Measurements from ENCODE around the gene ADAD1. TPM values are rescaled to one million over a fixed set of nuclear protein-coding genes. Genes with fewer than 3 reads are reported as not detected.
A peak's percentile ranks its signal among the peaks of the same experiment; 100 is the strongest.

Gene ADAD1
- total RNA-seq (2014; rRNA removed; shearing (Covaris generic)) = not detected in 2 replicates
- not detected in 2 replicates for total RNA-seq (2022)
- percentile 3 among the genes with signal in this experiment for Bru-seq, nascent RNA
- BruChase-seq, experiment 1, labeled RNA remaining after a 6-hour chase = not detected
- BruChase-seq, experiment 2, labeled RNA remaining after a 2-hour chase = not detected
- long read RNA-seq = 0 reads

GRCh38 chr4:122378711-122379110 is at the start of gene ADAD1:
Gene ADAD1, plus strand, starts transcription at chr4:122379011. Its CDS starts 1,059 bp downstream, at chr4:122380070.
- Histone ChIP-seq H3K4me1 (ENCODE audit: insufficient read depth, low read length, poor library complexity, severe bottlenecking) (no peaks in the 10 kb centered on the region), H2AFZ (ENCODE audit: low read length) (no peak within 1 kb of the TSS), H3K27ac (ENCODE audit: low read depth, low read length, poor library complexity, severe bottlenecking) (no peak within 1 kb of the TSS), H3K4me2 (ENCODE audit: low read length) (no peak within 1 kb of the TSS), H3K9me3 (ENCODE audit: low read length) (no peaks in the 10 kb centered on the region), H3K79me2 (ENCODE audit: insufficient read depth, low read depth, low read length) (no peaks in the 10 kb centered on the region), H3K4me3 (ENCODE audit: low read depth, low read length, poor library complexity, severe bottlenecking) (no peak within 1 kb of the TSS), H3K36me3 (ENCODE audit: insufficient read depth, low read length) (no peaks in the 10 kb centered on the region), H3K9me2 (ENCODE audit: insufficient read depth, low read length) (no peaks in the 10 kb centered on the region), H4K20me1 (ENCODE audit: insufficient read depth, low read length) (no peaks in the 10 kb centered on the region)
- ChIA-PET CTCF (ENCODE audit: unreplicated experiment) (no interaction called here), POLR2A (no interaction called here)
- DNase-seq (ENCODE audit: low spot score) = no peak
- TF ChIP-seq EZH2phosphoT487 (IDR thresholded peaks at IDR 0.05; ENCODE audit: borderline replicate concordance, low read depth, low read length) (no peak), CTCF (conservative IDR thresholded peaks at IDR 0.05; ENCODE audit: low read length) (no peak)
- BruUV-seq (replicated peaks) = no TSS peak
- intact Hi-C loops (cut with micrococcal nuclease; ENCODE audit: unreplicated experiment) = no loop called here

DNA sequence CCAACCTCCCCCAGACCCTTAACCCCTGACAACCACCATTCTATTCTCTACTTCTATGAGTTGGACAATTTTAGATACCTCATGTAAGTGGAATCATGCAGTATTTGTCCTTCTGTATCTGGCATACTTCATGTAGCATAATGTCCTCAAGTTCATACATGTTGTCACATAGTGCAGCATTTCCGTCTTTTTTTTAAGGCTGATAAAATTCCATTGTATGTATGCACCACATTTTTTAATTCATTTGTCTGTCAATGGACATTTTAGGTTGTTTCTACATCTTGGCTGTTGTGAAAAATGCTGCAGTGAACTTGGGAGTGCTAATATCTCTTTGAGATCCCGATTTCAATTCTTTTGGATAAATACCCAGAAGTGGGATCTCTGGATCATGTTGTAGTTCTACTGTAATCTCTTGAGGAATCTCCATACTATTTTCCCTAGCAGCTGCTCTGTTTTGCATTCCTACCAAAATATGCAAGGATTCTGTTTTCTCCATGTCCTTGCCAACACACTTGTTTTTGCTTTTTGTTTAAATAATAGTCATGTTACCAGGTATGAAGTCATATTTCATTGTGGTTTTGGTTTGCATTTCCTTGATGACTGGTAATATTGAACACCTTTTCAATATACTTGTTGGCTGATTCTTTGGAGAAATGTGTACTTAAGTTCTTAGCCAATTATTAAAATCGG is 48.8 kb upstream of the ADAD1 start:
- no peak overlapping the region for H3K4me3 ChIP-seq (ENCODE audit: low read depth, low read length, poor library complexity, severe bottlenecking)
- H2AFZ ChIP-seq (ENCODE audit: low read length) = no peak overlapping the region
- peaks cover 14% of the 10 kb centered on the region for H3K36me3 ChIP-seq (ENCODE audit: insufficient read depth, low read length)
- no peak overlapping the region for H3K4me2 ChIP-seq (ENCODE audit: low read length)
- H3K27ac ChIP-seq (ENCODE audit: low read depth, low read length, poor library complexity, severe bottlenecking) = no peak overlapping the region
- no peaks in the 10 kb centered on the region for H3K9me3 ChIP-seq (ENCODE audit: low read length)
- H3K4me1 ChIP-seq (ENCODE audit: insufficient read depth, low read length, poor library complexity, severe bottlenecking) = no peaks in the 10 kb centered on the region
- H4K20me1 ChIP-seq (ENCODE audit: insufficient read depth, low read length) = no peaks in the 10 kb centered on the region
- BruUV-seq (replicated peaks) = no TSS peak
- H3K79me2 ChIP-seq (ENCODE audit: insufficient read depth, low read depth, low read length) = no peaks in the 10 kb centered on the region
- POLR2A ChIA-PET = no interaction called here
- TF ChIP-seq CTCF (conservative IDR thresholded peaks at IDR 0.05; ENCODE audit: low read length) (no peak), EZH2phosphoT487 (IDR thresholded peaks at IDR 0.05; ENCODE audit: borderline replicate concordance, low read depth, low read length) (no peak)
- no peak for DNase-seq (ENCODE audit: low spot score)
- intact Hi-C loops (cut with micrococcal nuclease; ENCODE audit: unreplicated experiment) = loop anchor here (10.0 kb wide), 1 partner anchor 245 kb away; no protein-coding TSS in a partner anchor
- CTCF ChIA-PET (ENCODE audit: unreplicated experiment) = no interaction called here
- H3K9me2 ChIP-seq (ENCODE audit: insufficient read depth, low read length) = no peaks in the 10 kb centered on the region

GRCh38 chr4:122331195-122331594 is 47.6 kb upstream of the ADAD1 start:
- intact Hi-C loops (cut with micrococcal nuclease; ENCODE audit: unreplicated experiment) = no loop called here
- H3K9me3 ChIP-seq (ENCODE audit: low read length) = no peaks in the 10 kb centered on the region
- no TSS peak for BruUV-seq (replicated peaks)
- no peaks in the 10 kb centered on the region for H4K20me1 ChIP-seq (ENCODE audit: insufficient read depth, low read length)
- H3K9me2 ChIP-seq (ENCODE audit: insufficient read depth, low read length) = no peaks in the 10 kb centered on the region
- H3K4me2 ChIP-seq (ENCODE audit: low read length) = no peak overlapping the region
- no peak for DNase-seq (ENCODE audit: low spot score)
- H3K4me1 ChIP-seq (ENCODE audit: insufficient read depth, low read length, poor library complexity, severe bottlenecking) = no peaks in the 10 kb centered on the region
- POLR2A ChIA-PET = no interaction called here
- TF ChIP-seq CTCF (conservative IDR thresholded peaks at IDR 0.05; ENCODE audit: low read length) = no peak
- TF ChIP-seq EZH2phosphoT487 (IDR thresholded peaks at IDR 0.05; ENCODE audit: borderline replicate concordance, low read depth, low read length) = no peak
- peaks cover 25% of the 10 kb centered on the region for H3K36me3 ChIP-seq (ENCODE audit: insufficient read depth, low read length)
- H3K79me2 ChIP-seq (ENCODE audit: insufficient read depth, low read depth, low read length) = no peaks in the 10 kb centered on the region
- CTCF ChIA-PET (ENCODE audit: unreplicated experiment) = no interaction called here
- H3K4me3 ChIP-seq (ENCODE audit: low read depth, low read length, poor library complexity, severe bottlenecking) = no peak overlapping the region
- no peak overlapping the region for H3K27ac ChIP-seq (ENCODE audit: low read depth, low read length, poor library complexity, severe bottlenecking)
- H2AFZ ChIP-seq (ENCODE audit: low read length) = no peak overlapping the region
